ENCODE data around the gene IL18R1. TPM values are rescaled to one million over a fixed set of nuclear protein-coding genes. Genes with fewer than 3 reads are reported as not detected.

Gene IL18R1
- total and polyA plus RNA-seq, 9 of the 15 experiments (the other 6 are each of a cell fraction or from before 2014, with no cell fraction given), result 0.55 to 10.0 (median 2.5) TPM

DNA sequence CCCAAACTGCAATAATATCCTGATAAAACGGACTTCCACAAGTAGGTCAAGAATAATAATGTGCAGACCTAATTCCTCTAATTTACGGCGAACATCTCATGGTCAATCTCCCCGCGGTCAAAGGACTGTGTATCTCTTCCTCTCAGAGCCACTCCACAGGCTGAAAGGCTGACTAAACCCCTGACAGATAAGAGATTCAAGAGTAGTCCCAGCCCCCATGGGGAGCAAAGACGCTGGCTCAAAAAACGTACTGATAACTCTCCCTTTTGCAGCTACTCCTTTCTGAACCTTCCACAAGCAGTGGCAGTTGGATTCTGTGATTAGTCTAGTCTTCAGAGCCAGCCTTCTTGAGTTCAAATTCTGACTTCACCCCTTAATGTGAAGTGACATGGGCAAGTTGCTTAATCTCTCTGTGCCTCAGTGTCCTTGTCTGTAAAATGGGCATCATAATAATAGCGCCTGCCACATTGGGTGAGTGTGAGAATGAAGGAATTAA is 19.7 kb upstream of the IL18R1 start (continued):
- TF ChIP-seq, protein P1, sequence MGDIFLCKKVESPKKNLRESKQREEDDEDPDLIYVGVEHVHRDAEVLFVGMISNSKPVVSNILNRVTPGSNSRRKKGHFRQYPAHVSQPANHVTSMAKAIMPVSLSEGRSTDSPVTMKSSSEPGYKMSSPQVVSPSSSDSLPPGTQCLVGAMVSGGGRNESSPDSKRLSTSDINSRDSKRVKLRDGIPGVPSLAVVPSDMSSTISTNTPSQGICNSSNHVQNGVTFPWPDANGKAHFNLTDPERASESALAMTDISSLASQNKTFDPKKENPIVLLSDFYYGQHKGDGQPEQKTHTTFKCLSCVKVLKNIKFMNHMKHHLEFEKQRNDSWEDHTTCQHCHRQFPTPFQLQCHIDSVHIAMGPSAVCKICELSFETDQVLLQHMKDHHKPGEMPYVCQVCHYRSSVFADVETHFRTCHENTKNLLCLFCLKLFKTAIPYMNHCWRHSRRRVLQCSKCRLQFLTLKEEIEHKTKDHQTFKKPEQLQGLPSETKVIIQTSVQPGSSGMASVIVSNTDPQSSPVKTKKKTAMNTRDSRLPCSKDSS (IDR thresholded peaks at IDR 0.05; ENCODE audit: low read depth, partially characterized antibody), result no peak
- TF ChIP-seq NFXL1 (CRISPR knock-in tag; IDR thresholded peaks at IDR 0.05), result no peak
- TF ChIP-seq ERF (CRISPR knock-in tag; IDR thresholded peaks at IDR 0.05), result peak; percentile 59; the same call in 1 of the 2 replicates
- peak; percentile 98 for TF ChIP-seq TEAD4 (IDR thresholded peaks at IDR 0.05; ENCODE audit: low read length)
- TF ChIP-seq TEAD4 (CRISPR knock-in tag; IDR thresholded peaks at IDR 0.05; ENCODE audit: borderline replicate concordance), result no peak
- TF ChIP-seq NR2C2 (CRISPR knock-in tag; IDR thresholded peaks at IDR 0.05), result no peak
- peak; percentile 63; the same call in 1 of the 2 replicates for TF ChIP-seq NR2C2 (tag; IDR thresholded peaks at IDR 0.05)
- TF ChIP-seq ZNF77 (CRISPR knock-in tag; IDR thresholded peaks at IDR 0.05), result no peak
- peak; percentile 80; the same call in 1 of the 2 replicates for TF ChIP-seq DMBX1 (CRISPR knock-in tag; IDR thresholded peaks at IDR 0.05; ENCODE audit: borderline replicate concordance)
- TF ChIP-seq SIX5 (IDR thresholded peaks at IDR 0.05; ENCODE audit: borderline replicate concordance in 1 of 2, insufficient read depth in 1 of 2, low read depth in 1 of 2, low read length in 2 of 2), result no peak
- no peak for TF ChIP-seq SMAD2 (IDR thresholded peaks at IDR 0.05; ENCODE audit: low read depth, low read length)
- TF ChIP-seq, protein P2, sequence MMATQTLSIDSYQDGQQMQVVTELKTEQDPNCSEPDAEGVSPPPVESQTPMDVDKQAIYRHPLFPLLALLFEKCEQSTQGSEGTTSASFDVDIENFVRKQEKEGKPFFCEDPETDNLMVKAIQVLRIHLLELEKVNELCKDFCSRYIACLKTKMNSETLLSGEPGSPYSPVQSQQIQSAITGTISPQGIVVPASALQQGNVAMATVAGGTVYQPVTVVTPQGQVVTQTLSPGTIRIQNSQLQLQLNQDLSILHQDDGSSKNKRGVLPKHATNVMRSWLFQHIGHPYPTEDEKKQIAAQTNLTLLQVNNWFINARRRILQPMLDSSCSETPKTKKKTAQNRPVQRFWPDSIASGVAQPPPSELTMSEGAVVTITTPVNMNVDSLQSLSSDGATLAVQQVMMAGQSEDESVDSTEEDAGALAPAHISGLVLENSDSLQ (IDR thresholded peaks at IDR 0.05), result peak; percentile 70
- TF ChIP-seq, protein P3, sequence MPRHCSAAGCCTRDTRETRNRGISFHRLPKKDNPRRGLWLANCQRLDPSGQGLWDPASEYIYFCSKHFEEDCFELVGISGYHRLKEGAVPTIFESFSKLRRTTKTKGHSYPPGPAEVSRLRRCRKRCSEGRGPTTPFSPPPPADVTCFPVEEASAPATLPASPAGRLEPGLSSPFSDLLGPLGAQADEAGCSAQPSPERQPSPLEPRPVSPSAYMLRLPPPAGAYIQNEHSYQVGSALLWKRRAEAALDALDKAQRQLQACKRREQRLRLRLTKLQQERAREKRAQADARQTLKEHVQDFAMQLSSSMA (CRISPR knock-in tag; IDR thresholded peaks at IDR 0.05), result no peak
- no peak for TF ChIP-seq POLR2B (IDR thresholded peaks at IDR 0.05; ENCODE audit: low read depth, partially characterized antibody)
- no peak for TF ChIP-seq SAFB (IDR thresholded peaks at IDR 0.05; ENCODE audit: borderline replicate concordance, low read depth, low read length)
- no peak for TF ChIP-seq STAG1 (CRISPR knock-in tag; IDR thresholded peaks at IDR 0.05; ENCODE audit: borderline replicate concordance)
- peak; percentile 96 for TF ChIP-seq CBFA2T2 (conservative IDR thresholded peaks at IDR 0.05)
- TF ChIP-seq, protein P4, sequence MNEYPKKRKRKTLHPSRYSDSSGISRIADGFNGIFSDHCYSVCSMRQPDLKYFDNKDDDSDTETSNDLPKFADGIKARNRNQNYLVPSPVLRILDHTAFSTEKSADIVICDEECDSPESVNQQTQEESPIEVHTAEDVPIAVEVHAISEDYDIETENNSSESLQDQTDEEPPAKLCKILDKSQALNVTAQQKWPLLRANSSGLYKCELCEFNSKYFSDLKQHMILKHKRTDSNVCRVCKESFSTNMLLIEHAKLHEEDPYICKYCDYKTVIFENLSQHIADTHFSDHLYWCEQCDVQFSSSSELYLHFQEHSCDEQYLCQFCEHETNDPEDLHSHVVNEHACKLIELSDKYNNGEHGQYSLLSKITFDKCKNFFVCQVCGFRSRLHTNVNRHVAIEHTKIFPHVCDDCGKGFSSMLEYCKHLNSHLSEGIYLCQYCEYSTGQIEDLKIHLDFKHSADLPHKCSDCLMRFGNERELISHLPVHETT (CRISPR knock-in tag; conservative IDR thresholded peaks at IDR 0.05 in 1 of 2, IDR thresholded peaks at IDR 0.05 in 1 of 2), result peak in 1 of 2 experiments; percentile 80; a peak in 2 of 4 replicates
- peak; percentile 58; the same call in 1 of the 2 replicates for TF ChIP-seq ZNF311 (CRISPR knock-in tag; IDR thresholded peaks at IDR 0.05)
- no peak for TF ChIP-seq ZNF79 (CRISPR knock-in tag; IDR thresholded peaks at IDR 0.05; ENCODE audit: low read depth)
- TF ChIP-seq SREBF1 (IDR thresholded peaks at IDR 0.05; ENCODE audit: borderline replicate concordance, low read depth, low read length), result no peak
- TF ChIP-seq XRCC4 (IDR thresholded peaks at IDR 0.05; ENCODE audit: extremely low read depth, insufficient read depth, insufficient read length), result no peak
- peak; percentile 98 for TF ChIP-seq HDAC2 (IDR thresholded peaks at IDR 0.05)
- TF ChIP-seq ZNF316 (IDR thresholded peaks at IDR 0.05), result no peak
- no peak for TF ChIP-seq TFAM (CRISPR knock-in tag; conservative IDR thresholded peaks at IDR 0.05)
- TF ChIP-seq ZNF586 (CRISPR knock-in tag; conservative IDR thresholded peaks at IDR 0.05), result no peak
- no peak for TF ChIP-seq RB1 (IDR thresholded peaks at IDR 0.05; ENCODE audit: low read depth)

Measured in K562 (cell line).